ENCODE results near the gene NT5C1A. TPM values are rescaled to one million over a fixed set of nuclear protein-coding genes. Genes with fewer than 3 reads are reported as not detected.

The NT5C1A gene
- total RNA-seq, 1 donor from 2014 or later, result not detected

- DNase-seq (ENCODE audit: low read depth, low spot score), result no peak
Measured at GRCh38 chr1:39690225-39690624, 18.3 kb upstream of the NT5C1A start.

DNA sequence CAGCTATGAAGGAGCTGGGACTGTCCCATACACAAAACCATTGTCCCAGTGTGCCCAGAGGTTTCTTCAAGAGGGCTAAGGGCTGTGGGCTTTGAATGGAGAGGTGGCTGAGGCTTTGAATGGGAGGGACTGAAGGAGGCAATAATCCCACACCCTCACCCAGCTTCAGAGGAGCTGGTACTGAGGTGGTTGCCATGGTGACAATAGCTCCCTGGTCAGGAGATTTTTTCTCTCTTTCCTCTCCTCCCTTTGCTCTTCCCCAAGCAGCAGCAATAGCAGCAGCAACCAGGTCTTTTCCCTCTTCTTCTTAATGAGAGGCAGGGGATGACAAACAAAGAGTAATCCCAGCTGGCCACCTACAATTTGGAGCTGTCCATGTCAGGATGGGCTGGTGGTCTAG lies 17.7 kb upstream of the NT5C1A start:
- DNase-seq (ENCODE audit: low read depth, low spot score), result no peak

DNA sequence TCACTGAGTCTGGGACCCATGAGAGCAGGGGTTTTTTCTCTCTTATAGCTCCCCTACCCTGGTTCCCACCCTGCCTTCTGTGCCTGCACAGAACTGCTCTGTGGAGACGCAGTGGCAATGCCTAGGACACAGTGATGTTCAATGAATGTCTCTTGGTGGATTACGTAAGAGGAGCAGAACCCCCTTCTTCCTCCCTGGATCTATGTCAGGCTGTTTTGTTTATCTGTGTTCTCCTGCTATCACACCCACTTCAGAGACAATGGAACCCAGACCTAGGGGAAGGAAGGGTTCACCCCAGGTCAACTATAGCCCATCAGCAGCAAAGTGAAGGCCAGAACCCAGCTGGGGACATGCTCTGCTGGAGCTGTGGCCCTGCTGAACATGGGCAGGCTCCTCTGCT lies 17.3 kb upstream of the NT5C1A start:
- DNase-seq (ENCODE audit: low read depth, low spot score), result no peak

- no peak for DNase-seq (ENCODE audit: low read depth, low spot score)
Measured at GRCh38 chr1:39688706-39689105, 16.8 kb upstream of the NT5C1A start.

- no peak for DNase-seq (ENCODE audit: low read depth, low spot score)
Measured at GRCh38 chr1:39687243-39687642, 15.3 kb upstream of the NT5C1A start.

DNA sequence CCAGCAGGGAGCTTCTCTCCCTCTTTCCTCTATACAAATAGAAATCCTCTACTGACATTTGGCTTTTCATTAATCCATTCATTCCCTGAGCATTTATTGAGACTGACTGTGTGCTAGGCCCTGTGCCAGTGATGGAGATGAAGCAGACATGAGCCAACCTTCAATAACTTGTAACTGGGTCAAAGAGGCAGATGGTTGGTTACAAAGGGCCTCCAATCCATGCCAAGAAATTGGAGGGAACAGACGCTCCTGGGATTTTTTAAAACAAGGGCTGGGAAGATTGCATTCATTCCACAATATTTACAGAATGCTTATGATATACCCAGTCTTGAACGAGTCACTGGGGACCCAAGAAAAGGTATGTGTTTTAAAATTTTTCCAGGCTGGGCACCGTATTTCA lies 13.2 kb upstream of the NT5C1A start:
- no peak for DNase-seq (ENCODE audit: low read depth, low spot score)

DNA sequence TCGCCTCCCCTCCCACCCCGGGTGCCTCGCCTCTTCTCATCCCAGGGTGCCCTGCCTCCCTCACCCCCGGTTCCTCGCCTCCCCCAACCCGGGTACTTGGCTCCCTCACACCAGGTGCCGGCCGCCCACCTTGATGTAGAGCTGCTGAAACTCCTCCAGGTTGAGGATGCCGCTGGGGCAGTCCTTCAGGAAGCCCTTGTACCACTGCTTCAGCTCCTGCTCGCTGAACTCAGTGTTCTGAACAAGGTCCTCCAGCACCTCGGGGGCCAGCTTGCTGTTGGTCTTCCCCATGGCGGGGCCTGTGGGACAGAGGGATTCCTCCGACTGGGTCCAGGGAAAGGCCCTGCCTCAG lies 12.4 kb upstream of the NT5C1A start:
- no peak for DNase-seq (ENCODE audit: low read depth, low spot score)

DNA sequence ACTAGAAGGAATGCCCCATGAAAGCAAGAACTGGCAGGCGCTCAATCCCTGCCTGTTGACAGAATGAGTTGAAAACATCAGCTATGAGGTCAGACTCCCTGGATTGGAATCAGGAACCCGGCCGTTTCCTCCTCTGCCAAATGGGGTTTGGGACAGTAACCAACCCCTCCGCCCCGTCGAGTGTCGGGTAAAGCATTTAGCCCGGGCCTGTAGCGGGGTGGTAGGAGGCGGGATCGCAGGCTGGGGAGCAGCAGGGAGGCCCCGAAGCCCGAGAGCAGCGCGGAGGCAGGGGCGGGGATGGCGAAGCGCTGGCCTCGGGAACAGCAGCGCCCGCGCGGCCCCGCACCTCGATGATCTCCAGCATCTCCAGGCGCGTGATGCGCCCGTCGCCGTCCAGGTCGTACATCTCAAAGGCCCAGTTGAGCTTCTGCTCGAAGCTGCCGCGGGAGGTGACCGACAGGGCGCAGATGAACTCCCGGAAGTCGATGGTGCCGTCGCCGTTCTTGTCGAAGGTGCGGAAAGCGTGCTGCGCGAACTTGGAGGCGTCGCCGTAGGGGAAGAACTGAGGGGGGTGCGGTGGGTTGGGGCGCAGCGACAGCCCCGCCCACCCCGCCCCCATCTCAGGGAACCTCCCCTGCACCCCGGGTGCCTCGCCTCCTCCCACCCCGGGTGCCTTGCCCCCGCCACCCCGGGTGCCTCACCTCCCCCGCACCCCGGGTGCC lies 11.8 kb upstream of the NT5C1A start:
- no peak for DNase-seq (ENCODE audit: low read depth, low spot score)

DNA sequence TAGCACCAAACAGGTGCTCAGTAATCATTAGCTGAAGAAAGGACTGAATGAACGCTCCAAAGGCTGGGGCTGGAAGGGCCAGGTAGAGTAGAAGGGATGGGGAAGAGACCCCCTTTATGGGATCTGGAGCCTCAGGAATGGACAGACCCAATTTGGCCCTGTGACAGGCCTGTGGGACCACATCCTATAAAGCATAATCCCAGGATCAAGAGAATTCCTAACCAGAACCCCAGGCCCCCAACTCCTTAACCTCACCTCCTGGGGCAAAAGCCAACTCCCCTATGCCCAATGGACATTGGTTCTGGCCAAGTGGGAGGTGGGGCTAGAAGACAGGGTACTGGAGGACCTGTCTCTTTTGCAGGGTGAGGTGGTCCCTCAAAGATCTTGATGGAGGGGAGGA lies 10.1 kb upstream of the NT5C1A start:
- no peak for DNase-seq (ENCODE audit: low read depth, low spot score)

DNA sequence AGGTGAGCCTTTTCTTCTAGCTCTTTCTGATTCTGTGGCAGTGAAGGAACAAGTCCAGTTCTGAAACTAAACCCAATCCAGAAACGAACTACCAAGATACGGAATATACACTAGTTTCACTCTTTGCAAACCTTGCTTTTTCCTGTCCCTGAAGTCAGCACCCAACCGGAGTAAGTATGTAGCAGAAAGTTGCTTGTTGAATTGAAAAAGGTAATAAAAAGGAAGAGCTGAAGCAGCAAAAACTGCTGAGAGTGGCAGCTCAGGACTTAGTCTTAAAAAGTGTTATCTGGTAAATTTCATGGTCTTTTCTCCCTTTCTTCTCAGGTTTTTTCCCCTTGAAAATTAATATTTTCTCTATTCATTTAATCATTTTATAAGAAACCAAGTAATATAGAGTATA lies 9.4 kb upstream of the NT5C1A start:
- no peak for DNase-seq (ENCODE audit: low read depth, low spot score)

DNA sequence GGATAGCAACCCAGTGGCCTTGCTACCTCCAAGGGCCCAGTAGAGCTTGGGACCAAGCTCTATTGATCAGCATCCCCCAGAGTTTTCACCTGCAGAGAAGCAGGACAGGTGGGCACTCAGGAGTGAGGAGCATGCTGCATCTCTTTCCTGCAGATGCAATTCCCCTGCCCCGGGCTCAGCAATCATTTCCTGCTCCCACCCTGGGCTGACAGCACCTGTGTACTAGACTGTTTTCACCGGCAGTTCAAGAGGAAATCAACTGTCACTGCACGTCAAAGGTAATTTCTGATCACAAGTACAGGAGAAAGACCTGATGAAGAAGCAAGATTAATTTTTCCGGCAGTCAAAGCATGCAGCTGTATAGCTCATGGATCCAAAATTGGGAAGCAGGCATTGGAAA lies 8.8 kb upstream of the NT5C1A start:
- DNase-seq (ENCODE audit: low read depth, low spot score), result no peak

DNA sequence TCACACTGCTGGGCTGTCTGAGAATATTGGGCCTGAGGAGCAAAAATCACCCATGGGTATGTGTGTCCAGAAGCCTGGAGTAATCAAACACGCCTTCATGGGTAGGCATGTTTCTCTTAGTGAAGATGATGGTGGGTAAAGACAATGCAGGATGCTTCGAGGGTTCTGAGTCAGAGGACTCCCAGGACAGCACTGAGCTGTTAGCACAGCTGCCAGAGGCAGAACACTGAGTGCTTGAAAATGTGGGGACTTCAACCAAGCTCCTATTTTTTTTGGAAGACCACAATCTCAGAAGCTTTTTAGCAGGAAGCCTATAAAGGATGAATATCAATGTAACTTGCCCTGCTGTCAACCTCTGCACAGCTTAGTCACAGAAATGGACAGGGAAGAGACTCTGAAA lies 7.9 kb upstream of the NT5C1A start:
- no peak for DNase-seq (ENCODE audit: low read depth, low spot score)

DNA sequence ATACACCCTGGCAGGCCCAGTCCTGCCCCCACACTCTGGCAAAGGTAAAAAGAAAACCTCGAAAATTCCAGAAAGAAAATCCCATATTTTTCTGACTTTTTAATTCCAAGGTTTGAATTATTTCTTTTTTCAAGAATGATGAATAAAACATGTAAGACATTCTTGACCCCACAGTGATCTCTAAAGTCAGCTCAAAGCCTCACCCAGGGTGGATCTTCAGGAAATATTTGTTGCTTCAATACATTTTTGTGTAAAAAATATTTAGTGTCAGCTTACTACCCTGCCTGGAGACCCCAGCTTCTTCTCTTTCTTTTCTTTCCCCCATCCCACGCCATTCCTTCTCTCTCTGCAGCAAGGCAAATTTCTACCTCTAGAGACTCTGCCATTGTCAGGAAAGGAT lies 7.0 kb upstream of the NT5C1A start:
- no peak for DNase-seq (ENCODE audit: low read depth, low spot score)

GRCh38 chr1:39677645-39678044 lies 5.7 kb upstream of the NT5C1A start:
- DNase-seq (ENCODE audit: low read depth, low spot score), result no peak

- DNase-seq (ENCODE audit: low read depth, low spot score), result no peak
Measured at GRCh38 chr1:39676948-39677548, 5.1 kb upstream of the NT5C1A start.

DNA sequence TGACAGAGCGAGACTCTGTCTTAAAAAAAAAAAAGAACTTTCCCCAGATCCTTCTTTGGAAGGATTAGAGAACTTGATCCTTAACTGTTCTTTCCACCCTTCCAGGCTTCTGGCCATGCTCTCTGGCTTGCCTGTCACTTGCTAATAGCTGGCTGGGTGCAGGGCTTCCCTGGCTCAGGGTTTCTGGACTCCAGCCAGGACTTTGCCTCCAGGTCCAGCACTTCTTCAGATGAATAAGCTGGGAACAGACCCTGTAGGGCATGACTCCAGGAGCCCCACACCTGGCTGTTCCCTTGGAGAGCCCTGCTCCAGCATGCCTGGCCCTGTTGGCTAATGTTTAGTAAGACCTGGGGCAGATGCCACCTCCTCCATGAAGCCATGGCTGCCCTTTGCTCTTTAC lies 3.3 kb upstream of the NT5C1A start:
- no peak for DNase-seq (ENCODE audit: low read depth, low spot score)

DNA sequence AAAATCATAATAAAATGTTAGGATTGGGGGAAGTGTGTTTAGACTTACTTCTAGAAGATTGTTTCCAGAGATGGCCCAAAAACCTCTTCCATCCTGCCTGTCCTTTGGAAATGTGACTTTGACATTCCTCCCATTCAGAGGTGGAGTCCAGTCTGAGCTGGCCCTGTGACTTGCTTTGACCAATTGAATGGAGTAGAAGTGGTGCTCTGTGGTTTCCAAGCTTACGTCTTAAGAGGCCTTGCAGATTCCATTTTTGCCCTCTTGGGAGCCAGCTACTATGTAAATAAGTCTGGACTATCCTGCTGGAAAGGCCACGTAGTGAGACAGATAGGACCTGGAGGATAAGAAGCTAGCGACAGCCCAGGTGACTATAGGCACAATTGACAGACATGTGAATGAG lies 1.3 kb upstream of the NT5C1A start:
- DNase-seq (ENCODE audit: low read depth, low spot score), result no peak

- DNase-seq (ENCODE audit: low read depth, low spot score), result no peak
Measured at GRCh38 chr1:39672551-39672947, 642 bp upstream of the NT5C1A start.

DNA sequence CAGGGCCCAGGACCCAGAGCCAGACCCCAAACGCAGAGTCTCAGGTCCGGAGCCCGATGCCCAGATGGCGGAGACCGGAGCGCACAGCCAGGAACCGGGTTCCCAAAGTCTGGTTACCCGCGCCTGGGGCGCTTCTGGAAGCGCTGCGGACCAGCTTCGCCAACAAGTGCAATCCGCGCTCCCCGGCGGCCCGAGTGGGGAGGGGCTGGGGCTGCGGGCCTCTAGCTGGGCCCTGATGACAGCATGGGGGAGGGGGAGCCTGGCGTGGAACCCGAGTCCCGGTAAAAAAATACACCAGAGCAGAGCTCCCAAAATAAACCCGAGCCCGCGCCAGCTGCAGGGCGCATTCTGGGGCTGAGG lies 494 bp downstream of the NT5C1A start:
- DNase-seq (ENCODE audit: low read depth, low spot score), result no peak

GRCh38 chr1:39670689-39671088 lies 1.2 kb downstream of the NT5C1A start:
- DNase-seq (ENCODE audit: low read depth, low spot score), result no peak

DNA sequence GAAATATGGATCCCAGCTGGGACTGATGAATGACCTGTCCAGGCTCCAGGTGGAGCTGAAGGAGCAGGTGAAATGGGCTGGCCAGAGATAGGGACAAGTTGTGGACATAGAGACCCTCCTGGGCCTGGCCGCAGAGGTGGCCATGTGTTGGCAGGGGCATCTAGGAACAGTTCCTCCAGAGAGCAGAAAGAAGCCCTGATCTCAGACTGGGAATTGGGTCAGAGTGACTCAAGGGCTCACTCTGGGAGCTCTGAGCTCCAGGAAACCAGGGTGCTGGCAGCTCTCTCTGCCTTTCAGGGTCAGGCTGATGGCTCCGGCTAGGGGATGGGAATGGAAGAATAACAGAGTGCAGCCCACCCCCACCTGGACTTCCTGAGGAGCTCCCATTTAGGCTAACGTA lies 3.0 kb downstream of the NT5C1A start:
- no peak for DNase-seq (ENCODE audit: low read depth, low spot score)

- DNase-seq (ENCODE audit: low read depth, low spot score), result no peak
Measured at GRCh38 chr1:39668111-39668510, 3.8 kb downstream of the NT5C1A start.

- DNase-seq (ENCODE audit: low read depth, low spot score), result no peak
Measured at GRCh38 chr1:39666772-39667171, 5.1 kb downstream of the NT5C1A start.

- no peak for DNase-seq (ENCODE audit: low read depth, low spot score)
Measured at GRCh38 chr1:39663559-39663958, 8.3 kb downstream of the NT5C1A start.

Data from pulmonary artery endothelial cell (primary cell).